ENCODE results near the gene PACS2. TPM values are rescaled to one million over a fixed set of nuclear protein-coding genes. Genes with fewer than 3 reads are reported as not detected.

PACS2 gene
- total RNA-seq, 4 donors from 2014 or later, result 37.1 to 116 (median 52.2) TPM

DNA sequence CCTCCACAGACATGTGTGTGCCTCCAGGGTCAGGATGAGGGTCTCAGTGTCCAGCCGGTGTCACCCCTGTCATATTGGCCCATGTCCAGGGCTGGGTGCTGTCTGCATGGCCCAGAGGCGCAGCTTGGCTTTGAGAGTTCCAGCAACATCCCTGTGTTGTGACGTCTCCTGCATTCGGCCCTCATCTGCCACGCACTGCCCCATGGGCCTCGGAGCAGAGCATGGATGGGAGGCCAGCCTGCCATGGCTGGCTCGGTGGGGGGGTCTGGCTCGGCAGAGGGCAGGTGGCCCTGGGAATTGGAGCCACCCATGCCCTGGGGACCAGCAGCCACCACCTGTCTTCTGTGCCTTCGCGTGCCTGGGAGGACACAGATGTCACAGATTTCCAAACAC lies 73.0 kb downstream of the PACS2 start:
- no peaks in the 10 kb centered on the region for H3K36me3 ChIP-seq
- no peaks in the 10 kb centered on the region for H3K9me3 ChIP-seq
- no peak overlapping the region for H3K27ac ChIP-seq
- intact Hi-C loops (cut with DNase I; ENCODE audit: low total_unique reads), result no loop called here
- no peak overlapping the region for H3K4me3 ChIP-seq
- DNase-seq, result no peak
- H3K4me1 ChIP-seq, result no peaks in the 10 kb centered on the region
- H3K27me3 ChIP-seq, result no peaks in the 10 kb centered on the region
- TF ChIP-seq CTCF (IDR thresholded peaks at IDR 0.05), result no peak
- TF ChIP-seq POLR2A (IDR thresholded peaks at IDR 0.05), result no peak

DNA sequence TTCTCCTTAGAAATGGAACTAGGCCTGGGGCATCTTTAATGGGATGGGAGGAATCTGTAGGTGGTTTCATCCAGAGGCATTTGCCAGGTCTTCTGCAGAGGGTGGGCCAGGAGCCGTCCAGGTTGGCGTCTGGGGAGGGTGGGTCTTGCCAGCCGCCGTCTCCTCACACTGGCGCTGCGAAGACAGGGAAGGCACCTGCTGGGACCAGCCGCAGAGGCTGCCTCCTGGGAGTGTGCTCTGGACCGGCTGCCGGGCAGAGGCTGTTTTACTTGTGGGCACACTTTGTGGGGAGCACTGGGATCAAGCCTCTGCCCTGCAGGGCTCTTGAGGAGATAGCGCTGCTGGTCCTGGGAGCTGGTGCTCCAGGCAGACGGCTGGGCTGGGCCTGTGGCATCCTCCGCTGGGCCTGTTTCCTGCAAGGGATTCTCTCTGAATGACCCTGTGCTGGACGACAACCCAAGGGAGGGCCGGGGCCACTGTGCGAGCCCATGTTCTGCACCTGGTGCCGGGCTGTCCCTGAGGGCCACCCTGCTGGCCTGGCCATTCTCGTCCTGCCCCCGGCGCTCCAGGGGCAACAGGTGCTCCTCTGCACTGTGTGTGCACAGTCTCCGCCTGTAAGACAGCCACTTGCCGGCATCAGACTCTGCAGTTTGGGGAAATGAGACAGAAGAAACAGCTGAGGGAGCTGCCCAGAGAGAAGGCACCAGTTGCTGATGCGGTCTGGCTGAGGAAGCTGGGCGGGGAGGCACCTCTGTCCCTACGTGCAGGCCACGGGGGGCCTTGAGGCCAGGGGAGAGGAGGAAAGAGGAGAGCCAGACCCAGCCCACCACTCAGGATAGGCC lies 73.8 kb downstream of the PACS2 start:
- DNase-seq, result no peak
- Histone ChIP-seq H3K36me3 (no peaks in the 10 kb centered on the region), H3K4me1 (no peaks in the 10 kb centered on the region), H3K27ac (no peak overlapping the region), H3K27me3 (no peaks in the 10 kb centered on the region), H3K9me3 (no peaks in the 10 kb centered on the region), H3K4me3 (no peak overlapping the region)
- intact Hi-C loops (cut with DNase I; ENCODE audit: low total_unique reads), result no loop called here
- TF ChIP-seq CTCF (IDR thresholded peaks at IDR 0.05) (no peak), POLR2A (IDR thresholded peaks at IDR 0.05) (no peak)

GRCh38 chr14:105388976-105389375 lies 74.4 kb downstream of the PACS2 start:
- Histone ChIP-seq H3K9me3 (no peaks in the 10 kb centered on the region), H3K4me1 (no peaks in the 10 kb centered on the region), H3K27ac (no peak overlapping the region), H3K36me3 (no peaks in the 10 kb centered on the region), H3K27me3 (no peaks in the 10 kb centered on the region), H3K4me3 (no peak overlapping the region)
- TF ChIP-seq CTCF (IDR thresholded peaks at IDR 0.05) (no peak), POLR2A (IDR thresholded peaks at IDR 0.05) (no peak)
- intact Hi-C loops (cut with DNase I; ENCODE audit: low total_unique reads), result no loop called here
- no peak for DNase-seq

DNA sequence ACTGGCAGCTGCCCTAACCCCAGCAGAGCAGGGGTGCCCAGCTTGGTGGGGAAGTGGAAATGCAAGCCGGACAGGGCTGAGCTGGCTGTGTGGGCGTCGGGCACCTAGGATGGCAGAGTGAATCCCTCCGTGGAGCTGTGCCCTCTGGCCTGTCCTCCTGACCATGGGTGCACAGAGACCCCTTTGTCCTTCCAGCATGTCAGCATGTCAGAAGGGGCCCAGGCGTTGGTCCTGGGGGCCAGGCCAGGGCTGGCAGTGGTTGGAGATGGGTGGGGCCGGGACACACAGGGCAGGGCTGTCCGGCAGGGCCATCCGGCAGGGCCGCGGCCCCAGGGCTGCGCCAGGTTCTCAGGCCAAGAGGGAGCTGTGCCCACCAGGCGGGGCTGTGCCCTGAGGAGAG lies 75.0 kb downstream of the PACS2 start:
- Histone ChIP-seq H3K27me3 (no peaks in the 10 kb centered on the region), H3K36me3 (no peaks in the 10 kb centered on the region), H3K9me3 (no peaks in the 10 kb centered on the region), H3K4me1 (no peaks in the 10 kb centered on the region), H3K4me3 (no peak overlapping the region), H3K27ac (no peak overlapping the region)
- DNase-seq, result no peak
- no peak for TF ChIP-seq POLR2A (IDR thresholded peaks at IDR 0.05)
- TF ChIP-seq CTCF (IDR thresholded peaks at IDR 0.05), result no peak
- intact Hi-C loops (cut with DNase I; ENCODE audit: low total_unique reads), result no loop called here

- Histone ChIP-seq H3K9me3 (no peaks in the 10 kb centered on the region), H3K4me1 (no peaks in the 10 kb centered on the region), H3K27ac (no peak overlapping the region), H3K4me3 (no peak overlapping the region), H3K36me3 (no peaks in the 10 kb centered on the region), H3K27me3 (no peaks in the 10 kb centered on the region)
- no peak for DNase-seq
- no peak for TF ChIP-seq CTCF (IDR thresholded peaks at IDR 0.05)
- no peak for TF ChIP-seq POLR2A (IDR thresholded peaks at IDR 0.05)
- intact Hi-C loops (cut with DNase I; ENCODE audit: low total_unique reads), result no loop called here
Observed at GRCh38 chr14:105389976-105390848, 75.7 kb downstream of the PACS2 start.
